Astrocyte (in vitro differentiated cells and primary cell): ENCODE measurements around the gene NR2F1. TPM values are rescaled to one million over a fixed set of nuclear protein-coding genes. Genes with fewer than 3 reads are reported as not detected.

Source experiments
- DNase-seq: peaks from one replicate; pipeline ENCODE4 v3.0.0-alpha.2; 2010; ENCODE audit warnings: low read depth
- FAIRE-seq: peaks from 2 replicates; lab custom pipeline; 2011; peaks lifted over from hg19 to GRCh38; lab: Jason Lieb, UNC
- H2AFZ ChIP-seq: 2 replicates; pipeline ENCODE4 v1.6.0; 2012; ENCODE audit warnings: low read depth, low read length, inconsistent platforms
- H3K27ac ChIP-seq: 2 replicates; pipeline ENCODE4 v1.5.1; 2011; ENCODE audit warnings: low read depth, low read length, inconsistent platforms
- H3K27me3 ChIP-seq: 2 replicates; pipeline ENCODE4 v1.6.0; 2011; ENCODE audit warnings: low read length, inconsistent platforms; ENCODE audit not compliant: insufficient read depth
- H3K36me3 ChIP-seq: 2 replicates; pipeline ENCODE4 v1.5.1; 2011; ENCODE audit warnings: low read length, inconsistent platforms; ENCODE audit not compliant: insufficient read depth
- H3K4me1 ChIP-seq: 2 replicates; pipeline ENCODE4 v1.5.1; 2011; ENCODE audit warnings: low read length, inconsistent platforms; ENCODE audit not compliant: insufficient read depth
- H3K4me2 ChIP-seq: 2 replicates; pipeline ENCODE4 v1.6.0; 2012; ENCODE audit warnings: low read length, inconsistent platforms
- H3K4me3 ChIP-seq: 2 replicates; pipeline ENCODE4 v1.5.1; 2011; ENCODE audit warnings: low read depth, mild to moderate bottlenecking, low read length, inconsistent platforms; ENCODE audit not compliant: insufficient read depth
- H3K79me2 ChIP-seq: 2 replicates; pipeline ENCODE4 v1.6.0; 2012; ENCODE audit warnings: mild to moderate bottlenecking, low read length, inconsistent platforms; ENCODE audit not compliant: insufficient read depth
- H3K9ac ChIP-seq: 2 replicates; pipeline ENCODE4 v1.6.0; 2012; ENCODE audit warnings: mild to moderate bottlenecking, low read length, inconsistent platforms
- H3K9me3 ChIP-seq: 2 replicates; pipeline ENCODE4 v1.5.1; 2012; ENCODE audit warnings: low read depth, mild to moderate bottlenecking, low read length, inconsistent platforms; ENCODE audit not compliant: insufficient read depth
- H4K20me1 ChIP-seq: 2 replicates; pipeline ENCODE4 v1.6.0; 2012; ENCODE audit warnings: low read length, inconsistent platforms; ENCODE audit not compliant: insufficient read depth
- H3K27ac Mint-ChIP-seq: one replicate; pipeline ENCODE4 v1.8.0; 2021; ENCODE audit warnings: mild to moderate bottlenecking, mixed read lengths; ENCODE audit not compliant: unreplicated experiment
- H3K27me3 Mint-ChIP-seq: one replicate; pipeline ENCODE4 v1.8.0; 2021; ENCODE audit warnings: low read depth, mixed read lengths; ENCODE audit not compliant: unreplicated experiment
- H3K36me3 Mint-ChIP-seq: one replicate; pipeline ENCODE4 v1.8.0; 2021; ENCODE audit warnings: low read depth, mixed read lengths; ENCODE audit not compliant: unreplicated experiment
- H3K4me1 Mint-ChIP-seq: one replicate; pipeline ENCODE4 v1.8.0; 2021; ENCODE audit warnings: low read depth, mixed read lengths; ENCODE audit not compliant: unreplicated experiment
- H3K4me3 Mint-ChIP-seq: one replicate; pipeline ENCODE4 v1.8.0; 2021; ENCODE audit warnings: mild to moderate bottlenecking, moderate library complexity, mixed read lengths; ENCODE audit not compliant: unreplicated experiment
- H3K9me3 Mint-ChIP-seq: one replicate; pipeline ENCODE4 v1.8.0; 2021; ENCODE audit warnings: mild to moderate bottlenecking, mixed read lengths; ENCODE audit not compliant: unreplicated experiment
- CTCF ChIP-seq: IDR thresholded peaks from 2 replicates; pipeline ENCODE4 v1.5.1; 2011; ENCODE audit warnings: low read depth, mild to moderate bottlenecking, inconsistent platforms, low read length, moderate library complexity; ENCODE audit not compliant: insufficient read depth
- EZH2 ChIP-seq: IDR thresholded peaks from 2 replicates; pipeline ENCODE4 v1.6.1; 2012; ENCODE audit warnings: mild to moderate bottlenecking, low read length, inconsistent platforms; ENCODE audit not compliant: insufficient read depth
- total RNA-seq: library from RNA; stranded (reverse); gene quantifications from 2 replicates; pipeline ENCODE4 v1.2.1, GENCODE V29; 2021

The NR2F1 gene
- total RNA-seq, 1 donor from 2014 or later = 4.3 TPM

GRCh38 chr5:93616538-93617174 lies 33.6 kb downstream of the NR2F1 start:
- H4K20me1 ChIP-seq = peaks cover 6% of the 10 kb centered on the region
- H3K4me1 ChIP-seq = peaks cover 8% of the 10 kb centered on the region
- H3K9ac ChIP-seq = no peak overlapping the region
- peaks cover 77% of the 10 kb centered on the region for H3K27me3 Mint-ChIP-seq
- H3K9me3 ChIP-seq = no peaks in the 10 kb centered on the region
- no peak overlapping the region for H3K4me2 ChIP-seq
- no peaks in the 10 kb centered on the region for H3K79me2 ChIP-seq
- no peak overlapping the region for H2AFZ ChIP-seq
- H3K27ac ChIP-seq = no peak overlapping the region
- FAIRE-seq = peak; percentile 43
- DNase-seq = no peak
- H3K27ac Mint-ChIP-seq = no peak overlapping the region
- H3K4me1 Mint-ChIP-seq = peaks cover 3% of the 10 kb centered on the region
- peaks cover 13% of the 10 kb centered on the region for H3K27me3 ChIP-seq
- H3K9me3 Mint-ChIP-seq = peaks cover 2% of the 10 kb centered on the region
- H3K36me3 Mint-ChIP-seq = peaks cover 2% of the 10 kb centered on the region
- no peaks in the 10 kb centered on the region for H3K36me3 ChIP-seq
- H3K4me3 ChIP-seq = no peak overlapping the region
- no peak overlapping the region for H3K4me3 Mint-ChIP-seq
- no peak for TF ChIP-seq EZH2
- TF ChIP-seq CTCF = no peak

GRCh38 chr5:93620487-93621326 lies 37.7 kb downstream of the NR2F1 start:
- H3K27ac ChIP-seq = peak overlapping the region; percentile 74

More at GRCh38 chr5:93620487-93621326, 37.7 kb downstream of the NR2F1 start:
- peak overlapping the region; percentile 95 for H3K4me3 Mint-ChIP-seq
- peak overlapping the region; percentile 87 for H3K9ac ChIP-seq
- no peaks in the 10 kb centered on the region for H3K79me2 ChIP-seq
- H3K4me1 Mint-ChIP-seq = no peaks in the 10 kb centered on the region
- peak overlapping the region; percentile 99 for H3K4me2 ChIP-seq
- DNase-seq (peak; percentile 63), FAIRE-seq (no peak)
- H3K27me3 ChIP-seq = no peaks in the 10 kb centered on the region
- peak overlapping the region; percentile 88 for H3K4me3 ChIP-seq
- H3K36me3 ChIP-seq = no peaks in the 10 kb centered on the region
- peaks cover 2% of the 10 kb centered on the region for H3K36me3 Mint-ChIP-seq
- no peaks in the 10 kb centered on the region for H3K9me3 ChIP-seq
- peaks cover 7% of the 10 kb centered on the region for H3K4me1 ChIP-seq
- no peak for TF ChIP-seq CTCF
- no peaks in the 10 kb centered on the region for H4K20me1 ChIP-seq
- H3K27ac Mint-ChIP-seq = peak overlapping the region; percentile 87
- H3K27me3 Mint-ChIP-seq = peaks cover 52% of the 10 kb centered on the region
- peak overlapping the region; percentile 89 for H2AFZ ChIP-seq
- peaks cover 2% of the 10 kb centered on the region for H3K9me3 Mint-ChIP-seq
